Central memory CD8-positive, alpha-beta T cell (primary cell): ENCODE results near the gene TOX2.
A peak's percentile ranks its signal among the peaks of the same experiment; 100 is the strongest.

Source experiments
- ATAC-seq: fragments of 150-1000 bp; cut with Tn5 transposase; replicated peaks from 2 replicates; pipeline ENCODE4 v1.10.0; 2022; ENCODE audit warnings: mild to moderate bottlenecking, moderate FRiP score, moderate number of reproducible peaks; ENCODE audit not compliant: poor library complexity, severe bottlenecking; ENCODE audit errors: extremely low read depth
- DNase-seq, 2 donors: peaks; one replicate each; pipeline ENCODE4 v3.0.0; 2021; ENCODE audit warnings: low spot score in 2 of 2
- H3K27ac Mint-ChIP-seq: one replicate; pipeline ENCODE4 v1.8.0; 2022; ENCODE audit warnings: low read depth, mild to moderate bottlenecking, moderate library complexity, mixed read lengths
- H3K27me3 Mint-ChIP-seq: one replicate; pipeline ENCODE4 v1.8.0; 2022; ENCODE audit warnings: mixed read lengths
- H3K36me3 Mint-ChIP-seq: one replicate; pipeline ENCODE4 v1.8.0; 2022; ENCODE audit warnings: mild to moderate bottlenecking, moderate library complexity, mixed read lengths; ENCODE audit not compliant: insufficient read depth
- H3K4me1 Mint-ChIP-seq: one replicate; pipeline ENCODE4 v1.8.0; 2022; ENCODE audit warnings: mixed read lengths
- H3K4me3 Mint-ChIP-seq: one replicate; pipeline ENCODE4 v1.8.0; 2022; ENCODE audit warnings: mild to moderate bottlenecking, moderate library complexity, mixed read lengths
- H3K9me3 Mint-ChIP-seq: one replicate; pipeline ENCODE4 v1.8.0; 2022; ENCODE audit warnings: mixed read lengths

Gene TOX2

DNA sequence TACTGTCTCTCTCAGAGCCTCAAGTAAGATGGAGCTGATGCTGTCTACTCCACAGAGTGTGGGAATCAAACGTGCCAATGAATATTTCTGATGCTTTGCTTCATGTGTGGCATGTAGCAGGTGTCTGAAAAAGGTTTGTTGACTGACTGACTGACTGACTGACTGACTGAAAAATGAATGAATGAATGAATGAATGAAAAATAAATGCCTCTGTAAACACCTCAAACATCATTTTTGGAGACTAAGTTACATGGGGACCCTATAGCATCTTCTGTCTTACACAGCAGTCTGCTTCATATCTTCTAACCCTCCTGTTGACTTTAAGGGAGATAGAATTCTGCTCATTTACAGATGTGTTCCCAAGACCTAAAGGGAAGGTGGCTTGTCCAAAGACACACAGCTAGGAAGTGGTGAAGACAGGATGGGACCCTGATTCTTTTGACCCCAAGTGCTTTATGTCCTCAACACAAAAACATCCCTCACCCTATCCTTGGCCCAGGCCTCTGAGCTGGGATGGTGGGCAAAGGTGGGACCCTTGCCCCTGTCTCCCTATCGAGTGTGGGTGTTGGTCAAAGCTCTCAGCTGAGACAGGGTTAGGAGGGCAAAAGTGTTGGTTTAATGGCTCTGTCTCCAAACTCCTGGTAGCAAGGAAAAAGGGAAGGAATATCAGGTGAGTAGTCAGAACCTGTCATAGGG is 104.4 kb downstream of the TOX2 start:
- Mint-ChIP-seq H3K4me3 (peak overlapping the region; percentile 76), H3K36me3 (peaks cover 2% of the 10 kb centered on the region), H3K27ac (peak overlapping the region; percentile 68), H3K9me3 (no peaks in the 10 kb centered on the region), H3K4me1 (peaks cover 48% of the 10 kb centered on the region), H3K27me3 (peaks cover 18% of the 10 kb centered on the region)
- DNase-seq (no peak), ATAC-seq (no peak)

DNA sequence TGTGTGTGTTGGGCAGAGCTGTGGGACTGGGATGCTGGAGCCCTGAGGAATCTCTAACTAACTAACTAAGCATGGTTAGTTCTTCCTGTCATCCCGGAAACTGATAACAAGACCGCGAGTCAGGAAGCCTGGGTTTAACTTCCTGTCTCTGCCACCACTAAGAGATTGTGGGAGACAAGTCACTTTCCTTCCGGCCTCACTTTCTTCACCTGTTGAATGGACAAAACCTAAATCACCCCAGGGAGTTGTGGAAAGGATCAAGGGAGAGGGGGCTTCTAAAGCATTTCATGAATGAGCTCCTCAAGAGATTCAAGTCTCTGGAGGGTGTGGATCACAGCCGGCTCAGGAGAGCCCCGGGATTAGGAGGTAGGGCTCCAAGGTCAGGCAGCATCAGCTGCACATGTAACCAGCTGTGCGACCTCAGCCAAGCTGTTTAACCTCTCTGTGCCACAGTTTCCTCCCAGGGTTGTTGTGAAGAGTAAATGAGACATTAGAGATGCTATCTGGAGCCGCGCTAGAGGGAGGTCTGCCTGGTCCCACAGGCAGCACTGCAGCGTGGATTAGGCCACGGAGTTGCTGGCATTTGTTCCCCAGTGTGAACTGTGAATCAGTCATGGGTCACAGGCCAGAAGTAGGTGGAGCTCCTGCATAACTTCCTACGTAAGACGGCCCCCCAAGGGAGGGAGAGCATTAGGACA is 105.1 kb downstream of the TOX2 start:
- H3K4me1 Mint-ChIP-seq: peaks cover 48% of the 10 kb centered on the region
- peaks cover 18% of the 10 kb centered on the region for H3K27me3 Mint-ChIP-seq
- no peaks in the 10 kb centered on the region for H3K9me3 Mint-ChIP-seq
- peak overlapping the region; percentile 76 for H3K4me3 Mint-ChIP-seq
- ATAC-seq: peak; percentile 83
- H3K27ac Mint-ChIP-seq: peak overlapping the region; percentile 68
- DNase-seq: peak in 1 of 2 donors; percentile 37
- peaks cover 2% of the 10 kb centered on the region for H3K36me3 Mint-ChIP-seq

DNA sequence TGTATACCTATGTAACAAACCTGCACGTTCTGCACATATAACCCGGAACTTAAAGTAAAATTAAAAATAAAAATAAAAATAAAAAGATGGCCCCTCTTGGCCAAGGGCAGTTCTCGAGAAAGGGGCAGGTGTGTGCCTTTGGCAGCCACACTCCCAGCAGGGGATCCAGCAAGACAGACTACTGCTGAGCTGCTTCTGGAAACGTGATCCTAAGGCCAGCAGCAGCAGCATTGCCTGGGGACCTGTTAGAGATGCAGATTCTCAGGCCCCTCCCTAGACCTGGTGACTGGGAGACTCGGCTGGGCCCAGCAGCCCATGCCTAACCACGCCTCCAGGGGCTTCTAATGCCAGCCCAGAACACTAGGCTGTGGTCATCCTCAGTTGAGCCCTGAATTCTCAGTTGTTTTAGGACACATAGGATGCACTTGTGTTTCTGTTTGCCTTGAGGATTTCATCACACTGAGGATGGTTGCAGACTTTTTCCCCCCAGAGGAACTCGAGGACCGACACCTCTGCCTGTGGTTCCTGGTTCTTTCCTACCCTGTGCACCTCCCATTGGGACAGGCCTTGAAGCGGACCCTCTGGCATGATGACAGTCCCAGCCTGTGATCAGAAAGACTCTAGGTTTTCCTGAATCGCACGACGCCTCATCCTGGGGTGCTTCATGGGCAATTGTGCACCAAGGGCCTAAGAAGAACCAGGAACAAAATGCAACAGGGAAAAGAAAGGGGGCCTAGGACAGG is 105.9 kb downstream of the TOX2 start:
- Mint-ChIP-seq H3K4me1 (peaks cover 48% of the 10 kb centered on the region), H3K27ac (peak overlapping the region; percentile 68), H3K4me3 (peak overlapping the region; percentile 76), H3K36me3 (peaks cover 2% of the 10 kb centered on the region), H3K27me3 (peaks cover 18% of the 10 kb centered on the region), H3K9me3 (no peaks in the 10 kb centered on the region)
- no peak for DNase-seq
- ATAC-seq: no peak

DNA sequence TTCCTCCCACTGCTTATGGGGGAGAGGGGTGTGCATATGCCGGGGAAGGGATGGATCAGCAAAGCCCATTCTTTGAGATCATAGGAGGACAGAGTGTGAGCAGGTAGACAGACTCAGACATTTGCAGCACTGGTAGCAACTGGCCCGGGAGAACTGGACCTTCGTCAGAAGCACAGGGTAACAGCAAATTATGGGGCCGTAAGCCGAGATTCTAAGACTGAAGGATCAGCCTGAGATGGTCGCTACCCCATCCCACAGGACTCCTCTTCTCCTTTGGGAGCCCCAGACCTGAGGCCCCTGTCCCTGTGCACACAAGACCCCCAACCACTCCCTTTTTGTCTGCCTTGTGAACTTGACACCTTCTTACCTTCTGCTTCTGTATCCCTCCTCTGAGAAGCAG is 106.5 kb downstream of the TOX2 start:
- Mint-ChIP-seq H3K4me1 (peaks cover 48% of the 10 kb centered on the region), H3K9me3 (no peaks in the 10 kb centered on the region), H3K27ac (no peak overlapping the region), H3K27me3 (peaks cover 18% of the 10 kb centered on the region), H3K4me3 (peak overlapping the region; percentile 41), H3K36me3 (peaks cover 2% of the 10 kb centered on the region)
- ATAC-seq (no peak), DNase-seq (no peak)

DNA sequence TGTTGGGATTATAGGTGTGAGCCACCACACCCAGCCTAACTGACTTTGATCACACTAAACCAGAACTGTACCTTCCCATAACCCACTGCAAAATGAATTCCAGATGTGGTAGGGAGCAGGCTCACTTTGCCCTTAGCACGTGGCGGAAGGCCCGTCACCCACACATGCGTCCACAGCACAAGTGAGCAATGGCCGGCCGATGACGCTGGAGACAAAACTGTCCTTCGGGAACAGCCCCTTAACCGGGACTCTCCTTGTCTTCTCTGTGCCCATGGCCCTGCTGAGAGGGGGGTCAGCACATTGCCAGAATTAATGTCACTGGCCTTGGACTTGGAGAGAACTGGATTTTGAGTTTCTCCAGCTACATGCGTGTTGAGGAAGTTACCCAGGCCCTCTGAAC is 107.2 kb downstream of the TOX2 start:
- no peak overlapping the region for H3K27ac Mint-ChIP-seq
- H3K27me3 Mint-ChIP-seq: peaks cover 18% of the 10 kb centered on the region
- peaks cover 43% of the 10 kb centered on the region for H3K4me1 Mint-ChIP-seq
- DNase-seq: no peak
- no peaks in the 10 kb centered on the region for H3K9me3 Mint-ChIP-seq
- ATAC-seq: no peak
- H3K4me3 Mint-ChIP-seq: no peak overlapping the region
- peaks cover 2% of the 10 kb centered on the region for H3K36me3 Mint-ChIP-seq

DNA sequence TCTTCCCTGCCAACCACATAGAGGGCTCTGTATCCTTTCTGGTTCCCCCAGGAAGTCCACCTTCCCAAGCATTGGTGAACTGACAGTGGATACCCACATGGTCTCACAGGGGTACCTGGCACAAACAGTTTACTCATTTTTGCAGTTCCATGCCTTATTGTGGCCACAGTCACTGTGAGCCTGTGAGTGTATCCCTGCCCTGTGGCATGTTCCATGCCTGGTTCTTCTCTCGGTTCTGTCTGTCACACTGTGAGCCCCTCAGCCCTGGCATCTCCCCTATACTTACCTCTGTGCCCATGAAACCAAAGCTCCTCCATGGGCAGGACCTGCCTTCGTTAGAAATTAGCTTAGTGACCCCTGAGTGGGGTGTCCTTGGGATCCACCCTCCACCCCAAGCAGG is 107.8 kb downstream of the TOX2 start:
- Mint-ChIP-seq H3K9me3 (no peaks in the 10 kb centered on the region), H3K4me1 (peaks cover 45% of the 10 kb centered on the region), H3K36me3 (peaks cover 2% of the 10 kb centered on the region), H3K27me3 (peaks cover 18% of the 10 kb centered on the region), H3K4me3 (no peak overlapping the region), H3K27ac (no peak overlapping the region)
- no peak for DNase-seq
- ATAC-seq: no peak

DNA sequence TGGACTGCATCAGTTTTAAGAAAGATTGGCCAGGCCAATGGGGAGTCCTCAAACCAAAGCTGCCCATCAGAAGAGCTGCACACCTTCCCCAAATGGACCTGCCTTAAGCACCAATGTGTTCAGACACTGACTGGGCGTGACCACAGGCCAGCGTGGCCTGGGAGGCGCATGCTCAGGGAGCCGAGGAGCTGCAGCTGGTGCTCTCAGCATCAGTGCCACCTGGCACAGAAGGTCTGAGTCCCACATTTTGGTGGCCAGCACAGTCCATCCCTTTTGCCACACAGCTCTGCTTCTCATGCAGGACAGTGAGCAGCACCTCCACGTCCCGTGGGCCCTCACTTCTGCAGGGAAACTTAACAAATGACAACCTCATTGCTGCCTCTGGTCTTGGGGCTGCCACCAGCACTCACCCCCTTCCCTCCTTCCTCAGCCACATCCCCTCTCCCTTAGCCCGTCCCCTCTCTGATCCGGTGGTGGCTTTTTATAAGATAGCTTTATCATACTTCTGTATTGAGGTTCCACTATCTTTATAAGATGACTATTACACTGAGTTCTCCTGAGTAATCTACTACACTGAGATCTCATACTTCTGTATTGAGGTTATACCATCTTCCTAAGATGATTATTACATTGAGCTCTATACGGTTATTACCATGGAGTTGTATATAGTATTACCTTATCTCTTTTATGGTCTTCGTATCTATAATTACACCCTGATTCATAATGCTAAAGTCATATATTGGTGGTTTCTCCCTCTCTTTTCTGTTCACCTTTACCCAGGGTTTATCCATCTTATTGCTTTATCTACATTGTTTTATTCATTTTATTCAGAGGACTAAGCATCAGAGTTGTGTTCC is 109.1 kb downstream of the TOX2 start:
- Mint-ChIP-seq H3K4me1 (peaks cover 52% of the 10 kb centered on the region), H3K9me3 (no peaks in the 10 kb centered on the region), H3K36me3 (peaks cover 2% of the 10 kb centered on the region), H3K27me3 (peaks cover 18% of the 10 kb centered on the region), H3K27ac (no peak overlapping the region), H3K4me3 (no peak overlapping the region)
- ATAC-seq: no peak
- DNase-seq: no peak

DNA sequence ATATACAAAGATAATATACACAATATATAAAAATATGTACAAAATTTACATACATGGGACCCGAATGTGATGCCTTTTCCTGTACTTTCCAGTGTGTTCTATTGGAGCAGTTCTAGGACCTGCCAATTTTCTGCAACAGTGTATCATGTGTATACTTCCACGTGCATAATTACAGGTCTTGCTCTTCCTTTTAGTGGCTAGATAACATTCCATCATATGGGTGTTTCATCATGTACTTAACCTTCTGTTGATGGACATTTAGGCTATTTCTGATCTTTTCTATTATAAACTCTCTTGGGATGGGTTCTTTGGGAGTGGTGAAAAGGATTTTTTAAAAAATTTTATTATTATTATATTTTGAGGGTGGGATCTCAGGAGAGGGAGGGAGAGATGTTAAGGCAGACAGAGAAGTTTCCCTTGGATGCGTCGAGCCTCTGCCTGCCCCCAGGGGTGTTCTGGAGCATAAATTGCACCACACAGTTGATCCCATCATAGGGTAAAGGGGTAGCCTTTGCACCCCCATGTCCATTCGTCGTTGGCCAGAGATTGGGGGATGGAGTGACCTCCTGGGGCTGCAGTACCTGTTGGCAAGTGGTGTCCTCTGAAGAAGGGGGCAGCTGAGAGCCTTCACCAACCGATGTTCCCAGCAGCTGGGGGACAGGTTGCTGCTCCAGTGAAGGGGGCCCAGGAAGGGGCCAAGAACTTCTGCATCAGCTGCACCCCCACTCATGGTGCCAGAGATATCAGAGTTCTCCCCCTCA is 110.3 kb downstream of the TOX2 start:
- DNase-seq: no peak
- no peak for ATAC-seq
- peaks cover 2% of the 10 kb centered on the region for H3K36me3 Mint-ChIP-seq
- H3K27me3 Mint-ChIP-seq: peaks cover 19% of the 10 kb centered on the region
- peaks cover 51% of the 10 kb centered on the region for H3K4me1 Mint-ChIP-seq
- H3K4me3 Mint-ChIP-seq: no peak overlapping the region
- no peak overlapping the region for H3K27ac Mint-ChIP-seq
- H3K9me3 Mint-ChIP-seq: no peaks in the 10 kb centered on the region

DNA sequence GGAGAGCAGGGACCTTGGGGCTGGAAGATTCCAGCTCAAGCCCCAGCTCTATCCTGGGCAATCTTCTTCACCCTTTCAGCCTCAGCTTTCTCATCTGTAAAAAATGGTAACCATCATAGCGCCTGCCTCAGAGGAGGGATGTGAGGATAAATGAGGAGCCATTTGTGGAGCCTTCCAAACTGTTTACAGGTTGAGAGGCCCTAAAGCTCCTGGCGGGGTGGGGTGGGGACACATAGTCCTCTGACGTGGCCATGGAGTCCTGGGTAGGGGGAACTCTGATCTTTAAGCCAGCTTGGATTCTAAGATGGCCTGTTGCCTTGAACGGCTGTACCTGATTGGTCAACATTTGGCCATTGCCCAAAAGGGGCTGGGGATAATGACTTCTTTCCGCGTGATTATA is 111.1 kb downstream of the TOX2 start:
- DNase-seq: no peak
- no peak overlapping the region for H3K27ac Mint-ChIP-seq
- peaks cover 26% of the 10 kb centered on the region for H3K27me3 Mint-ChIP-seq

DNA sequence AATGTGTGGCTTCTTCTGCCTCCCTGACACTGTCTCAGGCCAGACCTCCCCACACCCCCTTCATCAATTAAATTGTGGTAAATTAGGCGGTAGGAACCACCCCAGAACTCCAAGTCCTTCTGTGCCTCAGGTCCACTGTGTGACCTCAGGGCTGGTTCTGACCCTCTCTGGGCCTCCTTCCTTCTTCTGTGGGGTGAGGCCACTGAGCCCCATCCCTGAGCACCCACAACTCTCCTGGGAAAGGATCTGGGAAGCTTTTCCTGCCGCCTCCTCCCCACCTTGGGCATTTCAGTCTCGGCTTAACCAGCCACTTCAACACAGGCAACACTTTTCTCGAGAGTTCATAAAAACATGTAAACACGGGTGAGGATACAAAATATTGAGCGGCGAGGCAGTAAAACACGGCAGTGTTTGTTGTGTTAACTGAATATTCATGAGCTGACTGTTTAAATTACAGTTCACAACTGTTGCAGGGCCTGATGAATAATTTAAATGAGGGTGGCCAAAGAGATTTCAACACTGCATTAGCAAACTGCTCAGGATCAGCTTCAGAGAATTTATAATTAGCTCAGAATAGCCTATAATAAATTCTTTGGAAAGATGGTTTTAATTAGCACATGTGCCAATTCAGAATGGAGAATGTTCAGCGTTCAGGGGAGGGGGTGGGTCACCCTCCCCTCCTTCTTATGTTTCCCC is 112.1 kb downstream of the TOX2 start:
- H3K36me3 Mint-ChIP-seq: peaks cover 2% of the 10 kb centered on the region
- peaks cover 50% of the 10 kb centered on the region for H3K4me1 Mint-ChIP-seq
- peaks cover 34% of the 10 kb centered on the region for H3K27me3 Mint-ChIP-seq
- H3K27ac Mint-ChIP-seq: no peak overlapping the region
- DNase-seq (no peak), ATAC-seq (no peak)
- H3K4me3 Mint-ChIP-seq: no peak overlapping the region
- no peaks in the 10 kb centered on the region for H3K9me3 Mint-ChIP-seq

More for the DNA sequence above, 111.1 kb downstream of the TOX2 start:
- Mint-ChIP-seq H3K4me3 (no peak overlapping the region), H3K4me1 (peaks cover 53% of the 10 kb centered on the region), H3K9me3 (no peaks in the 10 kb centered on the region), H3K36me3 (peaks cover 2% of the 10 kb centered on the region)
- ATAC-seq: no peak

DNA sequence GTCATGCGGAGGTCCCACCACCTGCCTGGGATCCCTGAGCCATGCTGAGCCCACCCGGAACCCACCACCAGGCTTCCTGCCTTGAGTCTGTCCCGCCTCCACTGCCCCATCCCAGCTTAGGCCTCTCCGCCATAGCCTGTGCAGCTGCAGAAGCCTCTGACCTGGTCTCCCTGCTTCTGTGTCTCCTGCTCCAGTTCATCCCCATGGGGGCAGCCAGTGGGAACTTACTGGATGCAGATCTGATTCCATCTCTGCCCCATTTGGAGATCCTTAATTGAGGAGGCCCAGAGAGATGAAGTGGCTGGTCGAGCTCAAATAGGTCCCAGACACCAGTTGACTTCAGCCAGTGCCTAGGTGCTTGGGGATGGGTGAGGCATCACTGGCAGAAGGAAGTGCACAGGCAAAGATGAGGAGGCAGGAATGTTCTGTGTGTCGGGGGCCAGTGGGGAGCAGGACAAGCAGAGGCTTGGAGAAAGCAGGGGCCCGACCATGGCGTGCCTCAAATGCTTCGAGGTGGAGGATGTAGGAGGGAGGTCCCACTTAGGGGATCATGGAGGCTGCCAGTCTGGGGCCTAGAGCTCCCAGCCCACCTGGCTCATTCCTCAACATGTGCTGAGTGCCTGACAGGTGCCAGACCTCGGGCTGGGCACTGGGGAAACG is 112.8 kb downstream of the TOX2 start:
- ATAC-seq (no peak), DNase-seq (no peak)
- H3K4me3 Mint-ChIP-seq: peak overlapping the region; percentile 42
- peaks cover 51% of the 10 kb centered on the region for H3K4me1 Mint-ChIP-seq
- peaks cover 36% of the 10 kb centered on the region for H3K27me3 Mint-ChIP-seq
- H3K27ac Mint-ChIP-seq: no peak overlapping the region
- H3K9me3 Mint-ChIP-seq: no peaks in the 10 kb centered on the region
- H3K36me3 Mint-ChIP-seq: peaks cover 2% of the 10 kb centered on the region
